ENCODE results near the gene CLHC1. TPM values are rescaled to one million over a fixed set of nuclear protein-coding genes. Genes with fewer than 3 reads are reported as not detected.

CLHC1 gene
- total RNA-seq, 1 experiment from 2014 or later, result 9.2 TPM

GRCh38 chr2:55163941-55164390 is 68.1 kb downstream of the CLHC1 start:
- DNase-seq, result no peak
- Histone ChIP-seq H4K20me1 (ENCODE audit: control insufficient read depth, insufficient read depth, insufficient read length) (no peaks in the 10 kb centered on the region), H4K8ac (replicated peaks; ENCODE audit: insufficient read length, low read depth, low read length) (no peak overlapping the region), H3K23me2 (ENCODE audit: insufficient read length, low read depth, low read length, poor library complexity, severe bottlenecking) (no peaks in the 10 kb centered on the region), H3K56ac (ENCODE audit: insufficient read length, low read depth, low read length) (no peak overlapping the region), H3K23ac (ENCODE audit: insufficient read length, low read depth, low read length) (no peak overlapping the region), H4K5ac (ENCODE audit: insufficient read length, low read depth, low read length) (no peak overlapping the region), H2BK15ac (ENCODE audit: low read depth, low read length) (no peak overlapping the region), H3K79me1 (ENCODE audit: insufficient read depth, low read depth, low read length, poor library complexity, severe bottlenecking) (no peaks in the 10 kb centered on the region), H2AK5ac (ENCODE audit: insufficient read length, low read length) (no peak overlapping the region), H2BK120ac (ENCODE audit: low read depth, low read length, poor library complexity, severe bottlenecking) (no peak overlapping the region), H3T11ph (ENCODE audit: low read length) (no peak overlapping the region), H3K27ac (ENCODE audit: insufficient read length, low read depth, low read length) (no peak overlapping the region), H3K79me2 (ENCODE audit: insufficient read depth, low read length) (no peaks in the 10 kb centered on the region), H2BK20ac (ENCODE audit: low read depth, low read length, poor library complexity, severe bottlenecking) (no peak overlapping the region), H3K9ac (ENCODE audit: extremely low read depth, insufficient read length, low read length) (no peak overlapping the region), H2BK5ac (ENCODE audit: insufficient read length, low read length) (no peak overlapping the region), H3K27me3 (ENCODE audit: insufficient read depth, low read length) (no peaks in the 10 kb centered on the region), H2BK12ac (ENCODE audit: insufficient read length, low read depth, low read length) (no peak overlapping the region), H3K14ac (ENCODE audit: insufficient read depth, low read length) (no peak overlapping the region; the same call in 1 of the 2 replicates), H4K91ac (ENCODE audit: insufficient read length, low read depth, low read length) (no peak overlapping the region), H2AFZ (ENCODE audit: low read length) (no peak overlapping the region), H3K4ac (ENCODE audit: low read depth, low read length) (no peak overlapping the region), H3K4me1 (ENCODE audit: insufficient read depth, low read length) (peaks cover 11% of the 10 kb centered on the region; the same call in 1 of the 2 replicates), H3K18ac (ENCODE audit: insufficient read length, low read depth, low read length) (no peak overlapping the region), H3K9me3 (ENCODE audit: control insufficient read depth, low read depth, low read length) (no peaks in the 10 kb centered on the region), H3K4me2 (ENCODE audit: insufficient read depth, insufficient read length, low read length) (no peak overlapping the region)
- no peaks in the 10 kb centered on the region for H3K27me3 Mint-ChIP-seq (ENCODE audit: low read depth)
- peaks cover 55 to 56% of the 10 kb centered on the region in 2 experiments for H3K4me1 Mint-ChIP-seq
- peak overlapping the region in 1 of 3 experiments; percentile 16; a peak in 1 of 7 replicates for H3K27ac Mint-ChIP-seq
- H3K36me3 Mint-ChIP-seq (ENCODE audit: insufficient read depth in 1 of 3, low read depth in 3 of 3), result no peaks in the 10 kb centered on the region
- WGBS (ENCODE audit: extremely low coverage, insufficient read length, low lambda C conversion rate), result no CpG with 5 or more reads among the region's 7 CpGs
- no peak overlapping the region for H3K4me3 Mint-ChIP-seq
- TF ChIP-seq, protein P1, sequence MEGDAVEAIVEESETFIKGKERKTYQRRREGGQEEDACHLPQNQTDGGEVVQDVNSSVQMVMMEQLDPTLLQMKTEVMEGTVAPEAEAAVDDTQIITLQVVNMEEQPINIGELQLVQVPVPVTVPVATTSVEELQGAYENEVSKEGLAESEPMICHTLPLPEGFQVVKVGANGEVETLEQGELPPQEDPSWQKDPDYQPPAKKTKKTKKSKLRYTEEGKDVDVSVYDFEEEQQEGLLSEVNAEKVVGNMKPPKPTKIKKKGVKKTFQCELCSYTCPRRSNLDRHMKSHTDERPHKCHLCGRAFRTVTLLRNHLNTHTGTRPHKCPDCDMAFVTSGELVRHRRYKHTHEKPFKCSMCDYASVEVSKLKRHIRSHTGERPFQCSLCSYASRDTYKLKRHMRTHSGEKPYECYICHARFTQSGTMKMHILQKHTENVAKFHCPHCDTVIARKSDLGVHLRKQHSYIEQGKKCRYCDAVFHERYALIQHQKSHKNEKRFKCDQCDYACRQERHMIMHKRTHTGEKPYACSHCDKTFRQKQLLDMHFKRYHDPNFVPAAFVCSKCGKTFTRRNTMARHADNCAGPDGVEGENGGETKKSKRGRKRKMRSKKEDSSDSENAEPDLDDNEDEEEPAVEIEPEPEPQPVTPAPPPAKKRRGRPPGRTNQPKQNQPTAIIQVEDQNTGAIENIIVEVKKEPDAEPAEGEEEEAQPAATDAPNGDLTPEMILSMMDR (conservative IDR thresholded peaks at IDR 0.05), result no peak
- H3K9me3 Mint-ChIP-seq, result no peaks in the 10 kb centered on the region

Measured in H9 (cell line).